ENCODE results near the gene PHC1. TPM values are rescaled to one million over a fixed set of nuclear protein-coding genes. Genes with fewer than 3 reads are reported as not detected.
A peak's percentile ranks its signal among the peaks of the same experiment; 100 is the strongest.

Gene PHC1
- total RNA-seq, 4 donors from 2014 or later, result 9.3 to 23.6 (median 15.3) TPM

DNA sequence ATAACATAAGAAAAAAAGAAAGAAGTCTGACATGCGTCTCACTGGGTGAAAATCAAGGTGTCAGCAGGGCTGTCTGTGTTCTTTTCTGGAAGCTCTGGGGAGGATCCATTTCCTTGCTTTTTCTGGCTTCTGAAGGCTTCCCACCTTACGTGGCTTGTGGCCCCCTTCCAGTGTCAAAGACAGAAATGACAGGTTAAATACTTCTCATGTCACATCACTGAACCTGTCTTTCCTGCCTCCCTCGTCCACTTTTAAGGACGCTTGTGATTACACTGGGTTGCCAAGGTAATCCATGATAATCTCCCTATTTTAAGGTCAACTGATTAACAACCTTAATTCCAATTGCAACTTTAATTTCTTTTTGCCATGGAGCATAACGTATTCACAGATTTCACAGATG lies 4.6 kb upstream of the PHC1 start:
- Histone ChIP-seq H3K4me3 (no peak overlapping the region), H3K36me3 (no peaks in the 10 kb centered on the region), H3K27ac (no peak overlapping the region), H3K27me3 (no peaks in the 10 kb centered on the region), H3K9me3 (no peaks in the 10 kb centered on the region), H3K4me1 (peaks cover 6 to 14% (median 8%) of the 10 kb centered on the region in 4 donors)
- WGBS, 2 donors (ENCODE audit: low coverage in 1 of 2), result 81 to 91% methylated on average over 5 of the region's 5 CpGs
- DNase-seq, result no peak
- in situ Hi-C loops (cut with MboI; ENCODE audit: low pct_ligation_motif_present in 1 of 4, low pct_unique_long_range_greater_than_20kb in 1 of 4, low sequenced_read_pairs in 3 of 4), result no loop called here
- intact Hi-C loops (cut with DNase I; ENCODE audit: low total_unique reads), result no loop called here
- TF ChIP-seq POLR2AphosphoS5 (IDR thresholded peaks at IDR 0.05) (no peak), EP300 (IDR thresholded peaks at IDR 0.05; ENCODE audit: low read depth) (no peak), POLR2A (IDR thresholded peaks at IDR 0.05) (no peak)
- TF ChIP-seq, protein P1, sequence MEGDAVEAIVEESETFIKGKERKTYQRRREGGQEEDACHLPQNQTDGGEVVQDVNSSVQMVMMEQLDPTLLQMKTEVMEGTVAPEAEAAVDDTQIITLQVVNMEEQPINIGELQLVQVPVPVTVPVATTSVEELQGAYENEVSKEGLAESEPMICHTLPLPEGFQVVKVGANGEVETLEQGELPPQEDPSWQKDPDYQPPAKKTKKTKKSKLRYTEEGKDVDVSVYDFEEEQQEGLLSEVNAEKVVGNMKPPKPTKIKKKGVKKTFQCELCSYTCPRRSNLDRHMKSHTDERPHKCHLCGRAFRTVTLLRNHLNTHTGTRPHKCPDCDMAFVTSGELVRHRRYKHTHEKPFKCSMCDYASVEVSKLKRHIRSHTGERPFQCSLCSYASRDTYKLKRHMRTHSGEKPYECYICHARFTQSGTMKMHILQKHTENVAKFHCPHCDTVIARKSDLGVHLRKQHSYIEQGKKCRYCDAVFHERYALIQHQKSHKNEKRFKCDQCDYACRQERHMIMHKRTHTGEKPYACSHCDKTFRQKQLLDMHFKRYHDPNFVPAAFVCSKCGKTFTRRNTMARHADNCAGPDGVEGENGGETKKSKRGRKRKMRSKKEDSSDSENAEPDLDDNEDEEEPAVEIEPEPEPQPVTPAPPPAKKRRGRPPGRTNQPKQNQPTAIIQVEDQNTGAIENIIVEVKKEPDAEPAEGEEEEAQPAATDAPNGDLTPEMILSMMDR (IDR thresholded peaks at IDR 0.05), result no peak

DNA sequence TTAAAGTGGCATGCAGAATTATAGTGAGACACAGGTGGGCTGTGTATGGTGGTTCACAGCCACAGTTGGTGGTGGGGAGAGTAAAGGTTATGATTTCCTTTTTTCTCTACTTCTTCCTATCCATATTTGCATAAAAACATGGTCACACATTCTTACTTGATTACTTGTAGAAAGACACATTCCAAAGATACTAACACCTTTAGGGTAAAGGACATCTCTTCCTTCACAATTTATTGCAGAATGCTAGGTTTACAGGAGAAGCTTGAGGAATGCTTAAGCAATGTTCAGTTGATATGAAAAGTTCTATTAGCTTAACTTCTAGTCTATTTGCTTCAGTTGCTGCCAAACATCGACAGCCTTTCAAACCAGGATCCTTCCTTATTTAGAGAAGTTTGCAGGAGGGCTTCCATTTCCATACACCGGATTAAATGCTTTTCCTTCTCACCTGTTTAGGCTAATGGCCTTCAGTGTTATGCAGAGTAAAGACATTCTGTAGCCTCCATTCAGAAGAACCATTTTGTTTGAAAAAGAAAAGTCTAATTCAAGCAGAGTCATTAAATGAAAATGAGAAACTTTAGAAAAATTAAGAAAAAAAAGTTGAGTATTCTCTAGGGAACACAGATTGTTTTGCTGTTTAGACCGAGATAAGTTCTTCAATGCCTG lies 2.6 kb upstream of the PHC1 start:
- no peak overlapping the region for H3K27ac ChIP-seq
- 71 to 80% methylated on average over 3 of the region's 3 CpGs for WGBS, 2 donors (ENCODE audit: low coverage in 1 of 2)
- no peak for TF ChIP-seq POLR2AphosphoS5 (IDR thresholded peaks at IDR 0.05)
- no peak for TF ChIP-seq POLR2A (IDR thresholded peaks at IDR 0.05)
- no peak for TF ChIP-seq EP300 (IDR thresholded peaks at IDR 0.05; ENCODE audit: low read depth)
- no peak for DNase-seq
- intact Hi-C loops (cut with DNase I; ENCODE audit: low total_unique reads) (no loop called here), in situ Hi-C loops (cut with MboI; ENCODE audit: low pct_ligation_motif_present in 1 of 4, low pct_unique_long_range_greater_than_20kb in 1 of 4, low sequenced_read_pairs in 3 of 4) (no loop called here)
- no peaks in the 10 kb centered on the region for H3K27me3 ChIP-seq
- no peak overlapping the region for H3K4me3 ChIP-seq
- H3K9me3 ChIP-seq, result no peaks in the 10 kb centered on the region
- H3K36me3 ChIP-seq, result no peaks in the 10 kb centered on the region
- H3K4me1 ChIP-seq, result peaks cover 6 to 30% (median 17%) of the 10 kb centered on the region in 4 donors

DNA sequence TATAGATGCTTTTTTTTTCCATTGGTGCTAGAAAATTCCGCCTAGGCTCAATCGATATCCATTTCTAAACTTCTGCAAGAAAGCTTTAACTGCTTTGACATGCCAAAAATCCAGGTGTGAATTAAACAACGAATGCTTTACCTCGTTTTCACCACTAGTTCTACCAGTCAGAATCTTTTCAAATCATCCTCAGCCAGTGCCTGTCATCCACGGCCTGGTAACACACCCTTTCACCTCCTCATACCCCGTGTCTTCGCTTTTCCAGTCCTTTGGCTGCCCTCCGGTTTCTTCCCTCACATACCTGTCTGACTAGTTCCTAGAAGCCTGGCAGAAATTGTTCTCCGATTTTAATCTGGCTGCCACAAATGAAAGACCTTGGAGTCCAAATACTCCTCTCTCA lies 1.4 kb upstream of the PHC1 start:
- in situ Hi-C loops (cut with MboI; ENCODE audit: low pct_ligation_motif_present in 1 of 4, low pct_unique_long_range_greater_than_20kb in 1 of 4, low sequenced_read_pairs in 3 of 4), result no loop called here

DNA sequence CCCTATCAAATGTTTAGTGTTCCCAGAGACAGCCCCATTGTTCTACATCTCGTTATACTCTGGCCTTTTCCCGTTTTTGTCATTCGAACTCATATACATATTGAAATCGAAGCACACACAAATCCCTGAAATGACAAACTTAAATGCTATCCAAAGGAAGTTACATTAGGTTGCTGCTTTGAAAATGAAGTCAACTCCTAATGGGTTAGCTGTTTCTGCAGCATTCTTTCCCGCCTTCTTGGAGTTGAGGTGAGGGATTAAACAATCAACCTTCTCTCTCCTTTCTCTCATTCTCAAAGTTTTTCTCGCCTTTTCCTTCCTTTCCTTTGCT lies 642 bp upstream of the PHC1 start:
- DNase-seq, result no peak
- Histone ChIP-seq H3K9me3 (no peaks in the 10 kb centered on the region), H3K4me1 (peaks cover 6 to 30% (median 17%) of the 10 kb centered on the region in 4 donors), H3K36me3 (no peaks in the 10 kb centered on the region), H3K27ac (peak overlapping the region; percentile 86 to 93 (median 90)), H3K27me3 (no peaks in the 10 kb centered on the region), H3K4me3 (peak overlapping the region; percentile 34 to 96 (median 74))
- intact Hi-C loops (cut with DNase I; ENCODE audit: low total_unique reads) (no loop called here), in situ Hi-C loops (cut with MboI; ENCODE audit: low pct_ligation_motif_present in 1 of 4, low pct_unique_long_range_greater_than_20kb in 1 of 4, low sequenced_read_pairs in 3 of 4) (no loop called here)
- 21 to 33% methylated on average over 3 to 6 of the region's 6 CpGs for WGBS, 2 donors (ENCODE audit: low coverage in 1 of 2)
- TF ChIP-seq, protein P1 (IDR thresholded peaks at IDR 0.05), result no peak
- TF ChIP-seq EP300 (IDR thresholded peaks at IDR 0.05; ENCODE audit: low read depth), result no peak
- TF ChIP-seq POLR2A (IDR thresholded peaks at IDR 0.05), result no peak
- no peak for TF ChIP-seq POLR2AphosphoS5 (IDR thresholded peaks at IDR 0.05)

More for the DNA sequence above, 1.4 kb upstream of the PHC1 start:
- H3K27ac ChIP-seq, result peak overlapping the region; percentile 86 to 93 (median 90)
- intact Hi-C loops (cut with DNase I; ENCODE audit: low total_unique reads), result no loop called here
- no peaks in the 10 kb centered on the region for H3K9me3 ChIP-seq
- no peak overlapping the region for H3K4me3 ChIP-seq
- H3K4me1 ChIP-seq, result peaks cover 6 to 30% (median 17%) of the 10 kb centered on the region in 4 donors
- TF ChIP-seq, protein P1 (IDR thresholded peaks at IDR 0.05), result peak in 2 of 5 experiments; percentile 17 to 18
- no peak for TF ChIP-seq EP300 (IDR thresholded peaks at IDR 0.05; ENCODE audit: low read depth)
- WGBS, 2 donors (ENCODE audit: low coverage in 1 of 2), result 41 to 72% methylated on average over 3 to 9 of the region's 9 CpGs
- H3K36me3 ChIP-seq, result no peaks in the 10 kb centered on the region
- H3K27me3 ChIP-seq, result no peaks in the 10 kb centered on the region
- DNase-seq, result no peak

All from transverse colon (tissue), 4 donors.